A673 (cell line): Measurements from ENCODE around the gene LYPD3. TPM values are rescaled to one million over a fixed set of nuclear protein-coding genes. Genes with fewer than 3 reads are reported as not detected.

Experiments
- BruUV-seq: library from RNA; stranded (reverse); fragments of 400-500 nt; replicated peaks from 2 replicates; lab custom pipeline; 2021; lab: Mats Ljungman, UMichigan
- CTCF ChIA-PET: fragments of 300-600 bp; sonication (Branson Sonifier 250); formaldehyde crosslinking; loops from one replicate; lab custom pipeline; 2022; ENCODE audit warnings: antibody characterized with exemption; lab: Charles Lee
- POLR2A ChIA-PET: fragments of 300-600 bp; sonication (Branson Sonifier 250); formaldehyde crosslinking; loops from one replicate; lab custom pipeline; 2022; ENCODE audit warnings: antibody characterized with exemption; ENCODE audit not compliant: low non-redundant PET; lab: Charles Lee
- DNase-seq: peaks from one replicate; pipeline ENCODE4 v3.0.0-alpha.2; 2015; ENCODE audit warnings: low spot score
- H3K27ac ChIP-seq: fragments of 200-600 bp; sonication (generic); 2 replicates; pipeline ENCODE4 v1.5.1; 2016; ENCODE audit warnings: mixed run types, low read depth, mild to moderate bottlenecking, mixed read lengths, antibody characterized with exemption, low read length; ENCODE audit not compliant: poor library complexity, severe bottlenecking
- H3K27me3 ChIP-seq: fragments of 200-600 bp; sonication (generic); replicated peaks from 2 replicates; pipeline ENCODE4 v1.6.1; 2017; ENCODE audit warnings: mixed run types, low read depth, mild to moderate bottlenecking, mixed read lengths, antibody characterized with exemption, low read length; ENCODE audit not compliant: insufficient read depth, poor library complexity
- H3K36me3 ChIP-seq: fragments of 200-600 bp; sonication (generic); 2 replicates; pipeline ENCODE4 v1.6.1; 2016; ENCODE audit warnings: mixed run types, mild to moderate bottlenecking, mixed read lengths, antibody characterized with exemption, low read length; ENCODE audit not compliant: insufficient read depth, poor library complexity, severe bottlenecking
- H3K4me1 ChIP-seq: fragments of 200-600 bp; sonication (generic); 2 replicates; pipeline ENCODE4 v1.6.1; 2017; ENCODE audit warnings: mixed run types, mild to moderate bottlenecking, mixed read lengths, antibody characterized with exemption, low read length; ENCODE audit not compliant: insufficient read depth, poor library complexity, severe bottlenecking
- H3K4me3 ChIP-seq: fragments of 200-600 bp; sonication (generic); 2 replicates; pipeline ENCODE4 v1.5.1; 2016; ENCODE audit warnings: low read depth, mixed run types, mild to moderate bottlenecking, mixed read lengths, low read length; ENCODE audit not compliant: poor library complexity, severe bottlenecking
- H3K9me3 ChIP-seq: fragments of 200-600 bp; sonication (generic); 2 replicates; pipeline ENCODE4 v1.6.1; 2016; ENCODE audit warnings: mixed run types, low read depth, mild to moderate bottlenecking, mixed read lengths, antibody characterized with exemption, low read length; ENCODE audit not compliant: poor library complexity, severe bottlenecking
- CTCF ChIP-seq: fragments of 300-800, 200-600 bp; sonication (generic); conservative IDR thresholded peaks from 2 replicates; pipeline ENCODE4 v1.5.1; 2017; ENCODE audit warnings: low read depth, mild to moderate bottlenecking, antibody characterized with exemption, low read length, moderate library complexity, mixed read lengths
- EZH2 ChIP-seq: fragments of 200-600 bp; sonication (generic); IDR thresholded peaks from 2 replicates; pipeline ENCODE4 v1.6.1; 2017; ENCODE audit warnings: borderline replicate concordance, low read depth, mild to moderate bottlenecking, mixed read lengths, antibody characterized with exemption, low read length; ENCODE audit not compliant: poor library complexity, severe bottlenecking
- intact Hi-C: fragments of 100-400 bp; cut with micrococcal nuclease; formaldehyde crosslinking; loops from one replicate; pipeline ENCODE4 v1.10.0; 2022; ENCODE audit not compliant: unreplicated experiment
- total RNA-seq: library from RNA; stranded (reverse); gene quantifications from 2 replicates; pipeline ENCODE4 v1.2.3, GENCODE V29; 2021

Gene LYPD3
- total RNA-seq, 1 experiment from 2014 or later: 0.21 TPM

- no peak for DNase-seq
- TF ChIP-seq EZH2: no peak
- TF ChIP-seq CTCF: no peak
- intact Hi-C loops: no loop called here
- ChIA-PET CTCF (no interaction called here), POLR2A (no interaction called here)
- Histone ChIP-seq H3K4me1 (no peaks in the 10 kb centered on the region), H3K27me3 (no peaks in the 10 kb centered on the region), H3K9me3 (no peaks in the 10 kb centered on the region), H3K36me3 (no peaks in the 10 kb centered on the region), H3K27ac (no peak overlapping the region), H3K4me3 (no peak overlapping the region)
- no TSS peak for BruUV-seq
Observed at GRCh38 chr19:43467730-43468129, 2.3 kb upstream of the LYPD3 start.

- no peaks in the 10 kb centered on the region for H3K36me3 ChIP-seq
- H3K4me1 ChIP-seq: no peaks in the 10 kb centered on the region
- intact Hi-C loops: no loop called here
- no TSS peak for BruUV-seq
- CTCF ChIA-PET: no interaction called here
- no peak overlapping the region for H3K27ac ChIP-seq
- H3K27me3 ChIP-seq: no peaks in the 10 kb centered on the region
- TF ChIP-seq CTCF (no peak), EZH2 (no peak)
- no peak for DNase-seq
- H3K9me3 ChIP-seq: no peaks in the 10 kb centered on the region
- POLR2A ChIA-PET: no interaction called here
- H3K4me3 ChIP-seq: no peak overlapping the region
Observed at GRCh38 chr19:43467276-43467675, 1.9 kb upstream of the LYPD3 start.

GRCh38 chr19:43466793-43467192, 1.4 kb upstream of the LYPD3 start:
- Histone ChIP-seq H3K27me3 (no peaks in the 10 kb centered on the region), H3K36me3 (no peaks in the 10 kb centered on the region), H3K27ac (no peak overlapping the region), H3K4me1 (no peaks in the 10 kb centered on the region), H3K4me3 (no peak overlapping the region), H3K9me3 (no peaks in the 10 kb centered on the region)
- ChIA-PET POLR2A (no interaction called here), CTCF (no interaction called here)
- TF ChIP-seq CTCF (no peak), EZH2 (no peak)
- DNase-seq: no peak
- BruUV-seq: no TSS peak
- intact Hi-C loops: no loop called here
